Central memory CD4-positive, alpha-beta T cell (primary cell): ENCODE results near the gene CDR2L.
A peak's percentile ranks its signal among the peaks of the same experiment; 100 is the strongest.
"Not testable (repeated sequence)": the region's sequence is repeated elsewhere in the genome, so short reads cannot be mapped to it uniquely, and the experiment has no call there.

Experiments
- DNase-seq: peaks from one replicate; pipeline ENCODE4 v3.0.0; 2022

Gene CDR2L

DNA sequence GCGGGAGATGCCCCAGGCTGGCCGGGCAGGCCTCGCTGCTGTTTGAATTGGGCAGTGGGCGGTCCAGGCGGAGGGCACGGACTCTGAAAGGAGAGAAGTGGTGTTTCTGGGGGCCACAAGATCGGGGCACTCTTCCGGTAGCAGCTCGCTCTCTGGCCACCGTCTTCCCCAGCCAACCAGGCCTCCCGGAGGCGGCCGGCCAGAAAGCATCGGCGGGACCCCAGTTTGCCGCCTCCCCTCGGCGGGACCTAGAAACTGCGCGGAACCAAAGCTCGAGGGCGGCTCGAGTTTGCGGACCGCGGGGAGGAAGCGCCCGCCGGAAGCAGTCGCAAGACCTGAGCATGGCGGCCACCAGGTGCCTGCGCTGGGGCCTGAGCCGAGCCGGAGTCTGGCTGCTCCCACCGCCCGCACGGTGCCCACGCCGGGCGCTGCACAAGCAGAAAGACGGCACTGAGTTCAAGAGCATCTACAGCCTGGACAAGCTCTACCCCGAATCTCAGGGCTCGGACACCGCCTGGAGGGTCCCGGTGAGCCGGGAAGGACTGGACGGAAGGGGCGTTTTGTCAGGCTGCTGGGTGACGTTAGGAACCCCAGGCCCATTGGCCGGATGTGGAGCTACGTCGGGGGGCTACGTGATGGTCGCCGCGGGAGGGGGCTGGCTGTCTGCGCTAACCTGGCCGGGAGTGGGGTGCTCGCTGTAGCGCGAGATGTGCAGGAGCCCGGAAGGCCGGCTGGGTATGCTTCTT is 25.1 kb downstream of the CDR2L start, which contains the start of gene MRPL58:
Gene MRPL58, plus strand, starts transcription at position 325 of the 746 bp plus-strand sequence. Its CDS starts 17 bp downstream, at position 342.
- DNase-seq, result peak; percentile 71

DNA sequence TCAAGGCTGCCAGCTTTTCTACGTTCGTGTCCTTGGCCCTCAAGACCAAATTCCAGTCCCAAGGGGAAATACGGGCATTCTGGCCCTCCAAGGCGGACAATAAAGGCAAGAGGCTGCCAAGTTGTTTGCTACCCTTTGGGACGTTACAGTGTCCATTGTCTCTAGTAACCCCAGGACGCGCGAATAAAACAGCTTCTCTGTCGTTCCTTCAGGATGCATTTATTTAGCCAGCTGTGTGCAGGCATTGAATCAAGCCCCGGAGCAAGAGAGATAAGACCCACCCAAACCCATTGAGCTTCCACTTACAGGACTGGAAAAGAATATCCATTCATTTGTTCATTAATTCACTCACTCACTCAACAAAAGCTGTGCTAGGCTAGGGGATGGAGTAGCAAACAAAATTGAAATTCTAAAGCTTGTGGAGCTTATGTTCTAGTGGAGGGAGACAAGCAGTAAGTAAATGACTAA is 25.7 kb downstream of the CDR2L start:
- no peak for DNase-seq

DNA sequence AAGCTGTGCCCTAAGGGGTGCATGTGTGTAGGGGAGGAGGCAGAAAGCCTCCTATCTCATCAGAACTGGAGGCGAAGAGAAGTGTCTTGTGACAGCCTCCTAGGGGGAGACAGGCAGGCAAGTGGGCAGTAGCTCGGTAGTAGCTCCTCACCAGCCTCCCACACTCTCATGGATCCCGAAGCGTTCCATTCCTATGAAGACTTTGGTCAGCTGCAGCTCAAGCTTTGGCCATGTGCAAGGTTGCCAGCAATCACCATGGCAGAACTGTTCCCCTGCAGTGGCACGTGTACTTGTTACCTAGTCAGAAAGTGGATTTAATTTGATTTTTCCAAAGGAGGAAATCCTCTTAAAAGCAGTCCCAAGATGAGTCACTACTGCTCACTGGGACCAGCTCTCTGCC is 31.7 kb downstream of the CDR2L start:
- no peak for DNase-seq

DNA sequence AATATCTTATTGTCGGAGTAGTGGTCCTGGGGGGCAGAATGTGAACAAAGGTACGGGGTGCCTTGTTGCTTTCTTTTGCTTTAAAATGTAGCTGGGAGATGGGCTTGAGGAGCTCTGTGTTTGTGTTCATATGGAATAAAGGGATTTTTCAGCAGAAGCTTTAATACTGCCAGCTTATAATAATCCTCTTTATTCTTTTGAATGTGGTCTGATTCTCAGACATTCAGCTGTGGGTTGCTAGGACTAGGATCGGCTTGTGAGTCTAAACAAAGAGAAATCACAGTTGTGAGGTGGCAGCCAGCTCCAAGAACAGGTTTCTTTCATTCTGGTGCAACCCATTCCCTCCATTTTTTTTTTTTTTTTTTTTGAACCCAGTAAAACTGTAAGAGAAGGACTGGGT is 32.3 kb downstream of the CDR2L start:
- DNase-seq, result no peak

DNA sequence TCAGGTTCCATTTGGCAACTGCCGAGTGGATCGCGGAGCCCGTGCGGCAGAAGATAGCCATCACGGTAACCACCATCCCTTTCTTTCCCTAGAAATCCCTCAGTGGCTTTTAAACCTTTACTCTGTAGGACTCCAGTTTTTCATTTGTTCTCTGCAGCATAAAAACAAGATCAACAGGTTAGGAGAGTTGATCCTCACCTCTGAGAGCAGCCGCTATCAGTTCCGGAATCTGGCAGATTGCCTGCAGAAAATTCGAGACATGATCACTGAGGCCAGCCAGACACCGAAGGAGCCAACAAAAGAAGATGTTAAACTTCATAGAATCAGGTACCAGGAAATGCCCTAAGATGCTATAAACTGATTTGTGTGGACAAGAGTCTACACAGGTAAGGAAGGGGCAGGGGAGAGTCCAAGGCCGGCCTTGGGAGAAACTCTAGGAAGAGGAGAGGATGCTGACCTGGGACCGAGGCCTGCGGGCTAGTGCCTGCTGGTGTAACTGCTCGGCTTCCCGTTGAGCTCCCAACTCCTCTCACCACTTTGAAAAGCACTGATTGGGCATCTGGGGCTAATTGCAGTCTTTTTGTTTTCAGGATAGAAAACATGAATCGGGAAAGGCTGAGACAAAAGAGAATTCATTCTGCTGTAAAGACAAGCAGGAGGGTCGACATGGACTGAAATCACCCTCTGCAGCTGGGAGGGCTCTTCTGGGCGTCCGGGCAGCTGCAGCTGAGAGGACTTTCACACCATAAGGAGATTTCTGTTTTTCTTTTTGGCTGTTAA is 33.1 kb downstream of the CDR2L start:
- DNase-seq, result no peak

DNA sequence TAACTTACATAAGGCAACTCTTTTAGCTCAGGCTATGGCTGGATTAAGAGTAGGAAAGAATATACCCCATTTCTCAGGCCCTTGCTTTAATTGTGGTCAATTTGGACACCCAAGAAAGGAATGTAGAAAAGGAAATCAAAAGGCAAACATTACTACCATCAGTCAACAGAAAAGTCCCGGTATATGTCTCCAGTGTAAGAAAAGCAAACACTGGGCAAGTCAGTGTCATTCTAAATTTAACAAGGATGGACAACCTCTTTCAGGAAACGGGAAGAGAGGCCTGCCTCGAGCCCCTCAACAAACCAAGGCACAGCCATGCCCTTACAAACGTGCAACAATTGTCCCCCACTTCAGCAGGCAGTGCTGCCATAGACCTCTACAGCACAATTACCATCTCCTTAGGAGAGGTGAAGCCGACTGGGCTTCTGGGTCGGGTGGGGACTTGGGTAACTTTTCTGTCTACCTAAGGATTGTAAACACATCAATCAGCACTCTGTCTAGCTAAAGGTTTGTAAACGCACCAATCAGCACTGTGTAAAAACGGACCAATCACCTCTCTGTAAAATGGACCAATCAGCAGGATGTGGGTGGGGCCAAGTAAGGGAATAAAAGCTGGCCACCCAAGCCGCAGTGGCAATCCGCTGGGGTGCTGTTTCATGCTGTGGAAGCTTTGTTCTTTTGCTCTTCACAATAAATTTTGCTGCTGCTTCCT is 37.4 kb downstream of the CDR2L start:
- DNase-seq, result peak; percentile 34

DNA sequence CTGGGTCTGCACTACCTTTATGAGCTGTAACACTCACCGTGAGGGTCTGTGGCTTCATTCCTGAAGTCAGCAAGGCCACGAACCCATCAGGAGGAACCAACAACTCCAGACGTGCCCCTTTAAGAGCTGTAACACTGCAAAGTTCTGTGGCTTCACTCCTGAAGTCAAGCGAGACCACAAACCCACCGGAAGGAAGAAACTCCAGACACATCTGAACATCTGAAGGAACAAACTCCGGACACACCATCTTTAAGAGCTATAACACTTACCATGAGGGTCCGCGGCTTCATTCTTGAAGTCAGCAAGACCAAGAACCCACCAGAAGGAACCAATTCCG is 37.9 kb downstream of the CDR2L start:
- not testable (repeated sequence) for DNase-seq

DNA sequence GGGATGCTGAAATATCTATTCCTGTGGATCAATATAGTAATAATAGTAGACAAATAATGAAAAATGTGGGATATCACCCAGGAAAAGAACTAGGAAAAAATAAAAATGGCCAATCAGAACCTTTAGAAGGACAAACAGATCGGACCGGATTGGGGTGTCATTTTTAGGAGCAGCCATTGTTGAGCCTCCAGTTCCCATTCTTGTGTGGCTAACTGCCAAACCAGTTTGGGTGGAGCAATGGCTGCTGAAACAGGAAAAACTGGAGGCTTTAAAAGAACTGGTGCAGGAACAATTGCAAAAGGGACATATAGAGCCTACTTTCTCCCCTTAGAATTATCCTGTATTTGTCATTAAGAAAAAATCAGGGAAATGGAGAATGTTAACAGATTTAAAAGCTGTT is 39.2 kb downstream of the CDR2L start:
- not testable (repeated sequence) for DNase-seq

DNA sequence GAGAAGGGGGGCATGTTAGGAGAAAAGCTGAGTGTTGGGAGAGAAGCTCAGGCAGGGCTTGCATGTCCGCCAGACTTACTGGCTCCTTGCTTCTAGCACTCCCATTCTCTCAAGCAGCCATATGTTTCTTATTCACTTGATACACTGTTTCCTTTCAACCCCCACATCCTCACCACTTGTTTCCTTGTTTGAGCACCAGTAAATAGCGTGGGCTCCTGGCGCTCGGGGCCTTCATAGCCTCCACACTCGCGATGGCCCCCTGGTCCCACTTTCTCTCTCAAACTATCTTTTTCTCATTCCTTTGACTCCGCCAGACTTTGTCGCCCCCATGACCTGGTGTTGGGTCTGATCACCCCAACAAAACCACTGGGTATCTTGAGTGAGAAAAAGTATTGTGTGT is 42.7 kb downstream of the CDR2L start:
- no peak for DNase-seq

DNA sequence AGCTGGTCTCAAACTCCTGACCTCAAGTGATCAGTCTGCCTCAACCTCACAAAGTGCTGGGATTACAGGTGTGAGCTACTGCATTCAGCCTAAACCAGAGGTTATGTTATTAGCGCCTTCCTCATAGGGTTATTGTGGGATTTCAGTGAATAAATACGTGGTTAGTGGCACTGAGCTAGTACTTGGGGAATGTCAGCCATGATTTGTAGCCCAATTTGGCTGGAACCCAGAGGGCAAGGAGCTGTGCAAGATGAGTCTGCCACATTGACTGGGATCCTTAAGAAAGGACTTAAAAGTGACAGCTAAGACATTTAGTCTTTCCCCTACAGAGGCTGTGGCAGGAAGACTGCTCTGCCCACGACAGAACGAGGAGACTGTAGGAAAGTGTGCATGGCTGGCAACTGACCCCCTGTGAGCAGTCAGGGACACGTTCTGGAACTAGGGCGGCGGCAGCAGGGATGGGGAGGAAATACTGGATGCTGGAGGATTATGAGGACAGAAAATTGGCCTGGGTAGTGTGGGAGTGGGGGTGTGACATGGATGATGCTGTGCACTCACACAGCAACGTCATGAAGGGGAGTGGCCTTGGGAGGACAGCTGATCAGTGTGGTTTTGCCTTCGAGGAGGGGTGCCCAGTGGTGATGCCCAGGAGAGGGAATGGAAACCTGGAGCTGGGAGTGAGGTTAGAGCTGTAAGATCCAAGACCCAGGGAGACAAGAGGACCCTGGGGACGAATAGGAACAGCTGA is 44.7 kb downstream of the CDR2L start:
- DNase-seq, result peak; percentile 63

DNA sequence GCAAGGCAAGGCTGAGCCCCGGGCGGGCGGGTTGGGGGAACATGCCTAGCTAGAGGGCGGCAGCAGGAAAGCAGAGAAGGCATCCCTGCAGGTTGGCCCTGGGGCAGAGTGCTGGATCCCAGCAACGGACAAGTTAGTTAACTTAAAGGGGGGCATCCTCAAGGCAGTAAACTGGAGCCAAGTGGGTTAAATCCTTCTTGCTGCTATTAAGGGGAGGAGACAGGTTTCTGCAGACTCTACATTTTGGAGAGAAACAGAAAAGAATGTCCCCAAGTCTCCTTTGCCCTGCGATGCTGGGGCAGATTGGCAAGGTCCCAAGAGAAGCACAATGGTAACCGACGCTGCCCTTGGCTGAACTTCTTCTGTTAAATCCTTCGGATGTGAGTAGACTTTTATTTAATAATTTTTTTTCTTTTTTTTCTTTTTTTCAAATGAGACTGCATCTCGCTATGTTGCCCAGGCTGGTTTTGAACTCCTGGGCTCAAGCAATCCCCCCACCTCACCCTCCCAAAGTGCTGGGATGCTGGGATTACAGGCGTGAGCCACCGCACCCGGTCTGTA is 45.4 kb downstream of the CDR2L start:
- no peak for DNase-seq

DNA sequence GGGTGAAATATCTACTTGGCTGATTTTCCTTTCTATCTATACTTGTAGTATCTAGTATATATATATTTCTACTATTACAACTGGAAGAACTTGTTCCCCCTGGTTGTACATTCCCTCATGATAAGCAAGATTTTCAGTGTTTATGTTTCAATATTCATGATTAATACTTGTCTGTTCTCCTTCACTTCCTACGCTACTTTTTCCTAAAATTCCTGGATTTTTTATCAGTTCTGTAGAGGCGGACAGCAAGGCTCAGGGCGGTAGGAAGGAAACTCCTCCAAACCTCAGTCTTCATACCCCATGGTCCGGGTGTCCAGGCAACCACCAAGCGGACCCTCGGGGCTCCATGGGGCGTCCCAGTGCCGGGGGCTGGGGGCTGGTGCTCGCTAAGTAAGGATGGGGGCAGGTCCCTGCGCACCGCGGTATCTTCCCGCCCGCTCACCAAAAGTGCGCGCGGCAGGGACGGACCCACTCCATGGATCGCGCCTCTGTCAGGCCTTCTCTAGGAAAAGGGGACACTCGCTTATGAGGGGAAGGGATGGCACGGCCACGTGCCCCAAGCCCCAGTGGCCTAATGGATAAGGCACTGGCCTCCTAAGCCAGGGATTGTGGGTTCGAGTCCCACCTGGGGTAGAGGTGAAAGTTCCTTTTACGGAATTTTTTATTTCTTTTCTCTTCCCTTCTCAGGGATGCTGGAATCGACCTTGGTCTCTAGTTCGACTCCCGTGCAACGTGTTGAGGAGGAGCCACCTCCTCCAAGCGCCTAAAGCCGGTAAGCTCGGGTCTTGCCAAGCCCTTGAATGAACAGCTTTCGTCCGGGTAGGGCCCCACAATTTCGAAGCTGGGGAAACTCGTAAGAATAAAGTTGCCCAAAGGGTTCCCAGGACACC is 46.2 kb downstream of the CDR2L start:
- peak; percentile 79 for DNase-seq

DNA sequence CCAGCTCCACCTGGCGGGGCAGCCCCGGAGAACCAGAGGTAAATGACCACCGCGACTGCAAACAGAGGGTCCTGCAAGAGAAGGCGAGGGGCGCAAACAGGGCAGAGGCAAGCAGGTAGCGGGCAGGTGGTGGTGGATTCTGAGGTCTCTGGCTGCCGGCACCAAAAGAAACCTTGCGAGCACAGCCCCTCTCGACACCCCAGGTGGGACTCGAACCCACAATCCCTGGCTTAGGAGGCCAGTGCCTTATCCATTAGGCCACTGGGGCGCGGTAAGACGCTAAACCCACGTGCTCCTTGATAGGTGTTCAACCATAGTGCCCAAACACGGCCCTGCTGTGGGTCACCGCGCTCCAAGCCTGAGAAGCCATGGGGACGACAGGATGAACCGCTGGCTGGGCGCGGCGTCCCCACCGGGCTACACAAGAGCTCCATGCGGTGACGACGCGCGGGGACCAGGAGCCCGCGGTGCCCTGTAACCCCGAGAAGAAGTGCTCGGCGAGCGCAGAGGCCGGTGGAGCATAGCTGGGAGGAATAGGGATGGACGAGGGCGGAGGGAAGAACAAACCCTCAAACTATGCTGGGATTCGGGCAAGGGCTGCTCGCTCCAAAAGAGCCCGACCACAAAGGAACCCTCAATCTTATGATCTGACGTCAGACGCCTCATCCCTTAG is 46.9 kb downstream of the CDR2L start:
- peak; percentile 67 for DNase-seq

DNA sequence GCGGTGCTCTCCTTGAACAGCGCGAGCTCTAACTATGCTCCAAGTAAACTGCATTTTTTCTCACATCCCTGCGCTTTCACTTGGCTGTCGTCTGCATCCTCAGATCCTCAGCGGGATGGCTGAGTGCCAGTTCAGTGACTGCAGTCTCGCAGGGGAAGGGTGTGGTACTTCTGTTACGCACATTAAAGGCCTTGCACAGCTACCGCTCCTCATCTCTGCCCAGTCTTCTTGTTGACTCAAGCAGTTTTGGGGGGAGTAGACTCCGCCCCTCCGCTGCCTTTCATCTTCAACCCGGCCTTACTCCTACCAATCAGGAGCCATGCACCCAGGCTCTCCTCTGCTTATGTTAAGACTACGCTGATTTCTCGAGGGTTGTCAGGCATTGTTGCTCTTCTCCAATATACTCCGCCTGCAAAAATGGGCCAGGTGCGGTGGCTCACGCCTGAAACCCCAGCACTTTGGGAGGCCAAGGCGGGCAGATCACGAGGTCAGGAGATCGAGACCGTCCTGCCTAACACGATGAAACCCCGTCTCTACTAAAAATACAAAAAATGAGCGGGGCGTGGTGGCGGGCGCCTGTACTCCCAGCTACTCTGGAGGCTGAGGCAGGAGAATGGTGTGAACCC is 49.3 kb downstream of the CDR2L start:
- DNase-seq, result peak; percentile 98

DNA sequence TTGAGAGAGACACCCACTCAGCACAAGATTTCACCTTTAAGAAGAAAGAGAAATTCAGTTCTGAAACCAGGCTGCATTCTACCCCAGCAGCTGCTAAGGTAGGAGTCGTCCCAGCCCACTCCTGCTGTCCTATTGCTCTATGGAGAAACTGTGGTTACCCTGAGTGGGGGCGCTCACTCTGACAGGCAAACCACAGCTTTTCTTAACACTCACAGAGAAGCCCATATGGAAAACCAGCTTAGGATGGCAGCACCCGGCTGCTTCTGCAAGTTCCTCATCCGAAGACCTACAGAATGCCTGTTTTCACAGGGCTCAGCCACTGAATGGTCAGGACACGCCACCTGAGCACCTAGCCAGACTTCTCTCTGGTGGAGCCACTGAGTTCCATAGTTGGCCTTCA is 51.8 kb downstream of the CDR2L start:
- no peak for DNase-seq

DNA sequence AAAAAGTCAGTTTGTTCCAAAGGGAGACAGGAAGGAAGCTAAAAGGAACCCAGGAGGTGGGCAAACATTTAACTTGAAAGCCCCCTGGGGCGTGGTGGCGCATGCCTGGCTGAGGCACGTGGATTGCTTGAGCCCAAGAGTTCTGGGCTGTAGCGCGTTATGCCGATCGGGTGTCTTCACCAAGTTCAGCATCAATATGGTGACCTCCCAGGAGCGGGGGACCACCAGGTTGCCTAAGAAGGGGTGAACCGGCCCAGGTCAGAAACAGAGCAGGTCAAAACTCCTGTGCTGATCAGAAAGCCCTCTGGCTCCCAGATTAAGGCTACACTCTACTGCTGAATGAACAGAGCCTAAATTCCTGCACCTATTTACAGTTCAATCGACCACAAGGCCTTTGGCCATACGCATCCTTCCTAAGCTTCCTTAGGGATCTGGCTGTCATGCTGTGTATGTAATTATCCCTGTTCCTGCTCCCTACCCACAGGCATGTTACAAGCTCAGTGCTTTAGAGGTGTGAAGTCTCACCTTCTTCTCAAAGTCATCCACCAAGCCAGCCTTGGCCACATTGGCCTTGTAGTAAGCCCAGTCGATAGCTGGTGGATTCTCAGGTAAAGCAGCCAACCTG is 54.3 kb downstream of the CDR2L start:
- no peak for DNase-seq

DNA sequence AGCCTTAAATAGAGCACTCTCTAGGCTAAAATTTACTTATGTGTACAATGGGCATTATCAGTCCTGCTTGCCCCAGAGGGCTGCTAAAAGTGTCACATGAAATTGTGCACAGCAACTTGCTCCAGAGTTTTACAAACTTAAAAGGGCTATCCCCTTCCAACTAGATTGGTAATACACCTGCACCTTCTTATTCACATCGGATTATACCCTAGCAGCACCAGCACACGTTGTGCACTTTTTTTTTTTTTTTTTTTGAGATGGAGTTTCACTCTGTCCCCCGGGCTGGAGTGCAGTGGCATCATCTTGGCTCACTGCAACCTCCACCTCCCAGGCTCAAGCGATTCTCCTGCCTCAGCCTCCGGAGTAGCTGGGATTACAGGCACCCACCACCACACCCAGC is 56.4 kb downstream of the CDR2L start:
- not testable (repeated sequence) for DNase-seq

DNA sequence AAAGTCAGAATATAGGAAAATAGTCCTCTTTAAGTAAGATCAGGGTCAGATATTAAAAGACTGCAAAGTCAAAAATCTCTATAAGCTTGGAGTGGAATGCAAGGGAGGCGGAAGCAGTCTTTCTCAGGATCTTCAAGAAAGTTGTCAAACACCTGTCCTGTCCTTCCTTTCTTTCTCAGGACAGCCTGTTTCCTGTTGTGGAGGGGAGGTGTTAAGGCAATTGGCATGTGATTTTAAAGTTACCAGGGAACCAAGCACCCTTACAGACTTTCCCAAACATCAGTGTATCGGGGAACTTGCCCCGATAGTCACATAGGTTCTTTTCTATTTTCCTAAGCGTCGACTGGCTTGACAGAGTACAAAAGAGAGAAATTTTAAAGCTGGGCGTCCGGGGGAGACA is 57.3 kb downstream of the CDR2L start:
- DNase-seq, result no peak

DNA sequence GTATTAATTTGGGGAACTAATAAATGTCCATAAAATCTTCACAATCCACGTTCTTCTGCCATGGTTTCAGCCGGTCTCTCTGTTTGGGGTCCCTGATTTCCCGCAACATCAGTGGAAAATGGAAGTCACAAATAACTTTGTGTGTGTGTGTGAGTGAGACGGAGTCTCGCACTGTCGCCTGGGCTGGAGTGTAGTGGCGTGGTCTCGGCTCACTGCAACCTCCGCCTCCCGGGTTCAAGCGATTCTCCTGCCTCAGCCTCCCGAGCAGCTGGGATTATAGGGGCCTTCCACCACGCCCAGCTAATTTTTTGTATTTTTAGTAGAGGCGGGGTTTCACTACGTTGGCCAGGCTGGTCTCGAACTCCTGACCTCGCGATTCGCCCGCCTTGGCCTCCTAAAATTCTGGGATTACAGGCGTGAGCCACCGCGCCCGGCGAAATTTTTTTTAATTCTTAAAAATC is 58.5 kb downstream of the CDR2L start:
- not testable (repeated sequence) for DNase-seq
